Muscle layer of colon (tissue), 2 donors: Measurements from ENCODE around the gene AP2B1.

Source experiments
- H3K27ac ChIP-seq: one replicate; pipeline ENCODE4 v1.7.0; 2013; ENCODE audit warnings: low read depth, mild to moderate bottlenecking, low read length, moderate library complexity
- H3K27me3 ChIP-seq, 2 donors: one replicate each; pipeline ENCODE4 v1.7.0; 2013; ENCODE audit warnings: low read length in 2 of 2, mild to moderate bottlenecking in 2 of 2; ENCODE audit not compliant: insufficient read depth in 2 of 2, control insufficient read depth in 1 of 2
- H3K36me3 ChIP-seq: one replicate; pipeline ENCODE4 v1.7.0; 2013; ENCODE audit warnings: mild to moderate bottlenecking, low read length; ENCODE audit not compliant: insufficient read depth
- H3K4me1 ChIP-seq: one replicate; pipeline ENCODE4 v1.7.0; 2013; ENCODE audit warnings: mild to moderate bottlenecking, low read length; ENCODE audit not compliant: insufficient read depth
- H3K4me3 ChIP-seq, 2 donors: one replicate each; pipeline ENCODE4 v1.7.0; 2013; ENCODE audit warnings: low read length in 2 of 2, low read depth in 1 of 2, mild to moderate bottlenecking in 1 of 2, moderate library complexity in 1 of 2
- H3K9ac ChIP-seq: one replicate; pipeline ENCODE4 v1.7.0; 2013; ENCODE audit warnings: low read length
- H3K9me3 ChIP-seq: one replicate; pipeline ENCODE4 v1.7.0; 2013; ENCODE audit warnings: mild to moderate bottlenecking, low read length
- donor health status: abdominal sarcoma.
- donor health status: Adenocarcinoma of cecum.

AP2B1 gene

GRCh38 chr17:35651467-35651866 is 64.3 kb downstream of the AP2B1 start:
- H3K27me3 ChIP-seq: no peaks in the 10 kb centered on the region
- no peaks in the 10 kb centered on the region for H3K4me1 ChIP-seq
- no peak overlapping the region for H3K9ac ChIP-seq
- peaks cover 22% of the 10 kb centered on the region for H3K36me3 ChIP-seq
- no peak overlapping the region for H3K27ac ChIP-seq
- H3K4me3 ChIP-seq: no peak overlapping the region
- H3K9me3 ChIP-seq: no peaks in the 10 kb centered on the region

GRCh38 chr17:35653619-35654361 is 66.7 kb downstream of the AP2B1 start:
- peaks cover 27% of the 10 kb centered on the region for H3K36me3 ChIP-seq
- H3K27ac ChIP-seq: no peak overlapping the region

GRCh38 chr17:35655303-35655702 is 68.2 kb downstream of the AP2B1 start:
- H3K4me3 ChIP-seq: no peak overlapping the region
- no peaks in the 10 kb centered on the region for H3K27me3 ChIP-seq
- no peak overlapping the region for H3K27ac ChIP-seq
- H3K4me1 ChIP-seq: no peaks in the 10 kb centered on the region
- H3K9me3 ChIP-seq: no peaks in the 10 kb centered on the region
- peaks cover 33% of the 10 kb centered on the region for H3K36me3 ChIP-seq
- H3K9ac ChIP-seq: no peak overlapping the region

More at GRCh38 chr17:35653619-35654361, 66.7 kb downstream of the AP2B1 start:
- H3K9ac ChIP-seq: no peak overlapping the region
- H3K27me3 ChIP-seq: no peaks in the 10 kb centered on the region
- H3K9me3 ChIP-seq: no peaks in the 10 kb centered on the region
- no peaks in the 10 kb centered on the region for H3K4me1 ChIP-seq
- H3K4me3 ChIP-seq: no peak overlapping the region

GRCh38 chr17:35660902-35661301 is 73.8 kb downstream of the AP2B1 start:
- H3K9me3 ChIP-seq: no peaks in the 10 kb centered on the region
- H3K36me3 ChIP-seq: peaks cover 24% of the 10 kb centered on the region
- no peaks in the 10 kb centered on the region for H3K4me1 ChIP-seq
- H3K27me3 ChIP-seq: no peaks in the 10 kb centered on the region
- no peak overlapping the region for H3K27ac ChIP-seq
- H3K4me3 ChIP-seq: no peak overlapping the region
- no peak overlapping the region for H3K9ac ChIP-seq

- no peaks in the 10 kb centered on the region for H3K27me3 ChIP-seq
- H3K36me3 ChIP-seq: peaks cover 26% of the 10 kb centered on the region
- no peaks in the 10 kb centered on the region for H3K9me3 ChIP-seq
- no peak overlapping the region for H3K4me3 ChIP-seq
- H3K4me1 ChIP-seq: no peaks in the 10 kb centered on the region
- H3K27ac ChIP-seq: no peak overlapping the region
- H3K9ac ChIP-seq: no peak overlapping the region
These were observed 77.6 kb downstream of the AP2B1 start for GRCh38 chr17:35664685-35665084.

- H3K27ac ChIP-seq: no peak overlapping the region
- H3K9ac ChIP-seq: no peak overlapping the region
- no peaks in the 10 kb centered on the region for H3K4me1 ChIP-seq
- no peaks in the 10 kb centered on the region for H3K9me3 ChIP-seq
- no peaks in the 10 kb centered on the region for H3K27me3 ChIP-seq
- H3K4me3 ChIP-seq: no peak overlapping the region
- peaks cover 21% of the 10 kb centered on the region for H3K36me3 ChIP-seq
These were observed 78.5 kb downstream of the AP2B1 start for GRCh38 chr17:35665662-35666061.

- H3K4me3 ChIP-seq: no peak overlapping the region
- no peaks in the 10 kb centered on the region for H3K4me1 ChIP-seq
- H3K27ac ChIP-seq: no peak overlapping the region
- H3K9ac ChIP-seq: no peak overlapping the region
- H3K9me3 ChIP-seq: no peaks in the 10 kb centered on the region
- peaks cover 25% of the 10 kb centered on the region for H3K36me3 ChIP-seq
- H3K27me3 ChIP-seq: no peaks in the 10 kb centered on the region
These were observed 78.9 kb downstream of the AP2B1 start for GRCh38 chr17:35666070-35666469.

GRCh38 chr17:35666967-35667532 is 79.9 kb downstream of the AP2B1 start:
- Histone ChIP-seq H3K4me3 (no peak overlapping the region), H3K36me3 (peaks cover 35% of the 10 kb centered on the region), H3K9ac (no peak overlapping the region), H3K4me1 (no peaks in the 10 kb centered on the region), H3K27me3 (no peaks in the 10 kb centered on the region), H3K27ac (no peak overlapping the region), H3K9me3 (no peaks in the 10 kb centered on the region)

GRCh38 chr17:35668802-35669201 is 81.7 kb downstream of the AP2B1 start:
- Histone ChIP-seq H3K4me3 (no peak overlapping the region), H3K9ac (no peak overlapping the region), H3K9me3 (no peaks in the 10 kb centered on the region), H3K36me3 (peaks cover 34% of the 10 kb centered on the region), H3K27me3 (no peaks in the 10 kb centered on the region), H3K4me1 (no peaks in the 10 kb centered on the region), H3K27ac (no peak overlapping the region)

- peaks cover 43% of the 10 kb centered on the region for H3K36me3 ChIP-seq
- no peaks in the 10 kb centered on the region for H3K9me3 ChIP-seq
- no peak overlapping the region for H3K27ac ChIP-seq
- H3K4me1 ChIP-seq: no peaks in the 10 kb centered on the region
- no peak overlapping the region for H3K9ac ChIP-seq
- H3K4me3 ChIP-seq: no peak overlapping the region
- no peaks in the 10 kb centered on the region for H3K27me3 ChIP-seq
These were observed 87.4 kb downstream of the AP2B1 start for GRCh38 chr17:35674552-35674951.

- Histone ChIP-seq H3K27me3 (no peaks in the 10 kb centered on the region), H3K4me3 (no peak overlapping the region), H3K4me1 (no peaks in the 10 kb centered on the region), H3K27ac (no peak overlapping the region), H3K9me3 (no peaks in the 10 kb centered on the region), H3K36me3 (peaks cover 35% of the 10 kb centered on the region), H3K9ac (no peak overlapping the region)
These were observed 89.3 kb downstream of the AP2B1 start for GRCh38 chr17:35676441-35676840.
